MM.1S (cell line): Measurements from ENCODE around the gene TSPEAR.
"Not testable (repeated sequence)": the region's sequence is repeated elsewhere in the genome, so short reads cannot be mapped to it uniquely, and the experiment has no call there.

Experiments used
- DNase-seq: peaks from one replicate; pipeline ENCODE4 v3.0.0-alpha.2; 2015
- H2AFZ ChIP-seq: fragments of 300-600 bp; sonication (generic); 2 replicates; pipeline ENCODE4 v1.6.0; 2016; ENCODE audit warnings: antibody characterized with exemption, low read length
- H3F3A ChIP-seq: fragments of 300-600 bp; sonication (generic); 2 replicates; pipeline ENCODE4 v1.6.1; 2016; ENCODE audit warnings: mild to moderate bottlenecking, antibody characterized with exemption, low read length, moderate library complexity, mixed read lengths; ENCODE audit not compliant: insufficient read depth
- H3K27ac ChIP-seq: fragments of 300-600 bp; sonication (generic); 2 replicates; pipeline ENCODE4 v1.5.1; 2016; ENCODE audit warnings: mild to moderate bottlenecking, low read length
- H3K27me3 ChIP-seq: fragments of 300-600 bp; sonication (generic); replicated peaks from 2 replicates; pipeline ENCODE4 v1.6.0; 2016; ENCODE audit warnings: low read length; ENCODE audit not compliant: insufficient read depth
- H3K36me3 ChIP-seq: fragments of 300-600 bp; sonication (generic); replicated peaks from 2 replicates; pipeline ENCODE4 v1.6.1; 2016; ENCODE audit warnings: mild to moderate bottlenecking, low read length, mixed read lengths; ENCODE audit not compliant: insufficient read depth
- H3K4me1 ChIP-seq: fragments of 300-600 bp; sonication (generic); 2 replicates; pipeline ENCODE4 v1.6.1; 2016; ENCODE audit warnings: low read length, mixed read lengths
- H3K4me2 ChIP-seq: fragments of 300-600 bp; sonication (generic); 2 replicates; pipeline ENCODE4 v1.6.0; 2016; ENCODE audit warnings: low read depth, low read length
- H3K4me3 ChIP-seq: fragments of 300-600 bp; sonication (generic); 2 replicates; pipeline ENCODE4 v1.5.1; 2016; ENCODE audit warnings: low read length, mixed read lengths
- H3K79me2 ChIP-seq: fragments of 300-600 bp; sonication (generic); 2 replicates; pipeline ENCODE4 v1.6.1; 2016; ENCODE audit warnings: mixed run types, low read length, mixed read lengths
- H3K9ac ChIP-seq: fragments of 300-600 bp; sonication (generic); 2 replicates; pipeline ENCODE4 v1.6.1; 2016; ENCODE audit warnings: low read length, mixed read lengths
- H3K9me2 ChIP-seq: fragments of 300-600 bp; sonication (generic); replicated peaks from 2 replicates; pipeline ENCODE4 v1.6.1; 2016; ENCODE audit warnings: mild to moderate bottlenecking, low read length, mixed read lengths; ENCODE audit not compliant: insufficient read depth
- H3K9me3 ChIP-seq: fragments of 300-600 bp; sonication (generic); replicated peaks from 2 replicates; pipeline ENCODE4 v1.6.1; 2016; ENCODE audit warnings: mild to moderate bottlenecking, low read length, mixed read lengths; ENCODE audit not compliant: insufficient read depth
- H4K20me1 ChIP-seq: fragments of 300-600 bp; sonication (generic); 2 replicates; pipeline ENCODE4 v1.6.1; 2016; ENCODE audit warnings: mild to moderate bottlenecking, low read length, moderate library complexity, mixed read lengths; ENCODE audit not compliant: insufficient read depth
- CTCF ChIP-seq: fragments of 300-600 bp; sonication (generic); IDR thresholded peaks from 2 replicates; pipeline ENCODE4 v1.5.1; 2016; ENCODE audit warnings: antibody characterized with exemption, low read length, mixed read lengths
- EZH2 ChIP-seq: fragments of 300-600 bp; sonication (generic); optimal IDR thresholded peaks from 2 replicates; pipeline ENCODE3; 2017; ENCODE audit warnings: low read depth, mild to moderate bottlenecking, antibody characterized with exemption, low read length, mixed read lengths
- EZH2phosphoT487 ChIP-seq: fragments of 300-600 bp; sonication (generic); IDR thresholded peaks from 2 replicates; pipeline ENCODE4 v1.6.1; 2018; ENCODE audit warnings: antibody characterized with exemption, low read length

The TSPEAR gene

DNA sequence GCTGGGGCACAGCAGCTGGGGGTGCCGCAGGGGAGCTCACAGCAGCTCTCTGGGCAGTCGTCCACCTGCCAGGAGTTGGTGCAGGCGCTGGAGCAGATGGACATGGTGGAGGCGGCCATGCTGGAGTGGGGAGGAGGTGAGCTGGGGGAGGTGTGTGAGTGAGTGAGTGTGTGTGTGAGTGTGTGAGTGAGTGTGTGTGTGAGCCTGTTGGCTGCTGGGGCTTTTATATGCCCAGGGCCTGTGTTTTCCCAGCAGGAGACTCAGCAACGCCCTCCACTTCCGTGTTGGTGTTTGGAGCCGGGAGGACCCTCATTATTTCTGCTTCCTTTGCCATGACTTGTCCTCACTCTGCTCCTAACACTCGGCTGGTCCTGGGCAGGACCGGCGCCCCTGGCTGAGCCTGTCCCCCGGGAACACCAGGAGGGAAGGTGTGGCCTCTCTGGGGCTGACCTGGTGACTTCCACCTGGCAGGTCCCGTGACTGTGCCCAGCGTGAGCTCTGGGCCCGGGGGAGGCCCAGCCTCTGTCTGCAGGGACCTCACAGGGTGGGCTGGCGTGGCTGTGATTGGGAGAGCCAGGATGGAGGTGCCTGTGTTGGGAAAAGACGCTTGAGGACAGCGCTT lies 159.9 kb downstream of the TSPEAR start, which contains the start of gene KRTAP10-2:
TSS of gene KRTAP10-2 (minus strand) at position 166 of the 622 bp plus-strand sequence. CDS start at position 119, 47 bp downstream.
- Histone ChIP-seq H3K9me2 (no peaks in the 10 kb centered on the region), H3K4me2 (no peak within 1 kb of the TSS), H4K20me1 (no peaks in the 10 kb centered on the region), H3K27ac (no peak within 1 kb of the TSS), H3K36me3 (no peaks in the 10 kb centered on the region), H3K4me1 (no peaks in the 10 kb centered on the region), H3F3A (no peaks in the 10 kb centered on the region), H3K9ac (no peak within 1 kb of the TSS), H3K4me3 (no peak within 1 kb of the TSS), H3K9me3 (no peaks in the 10 kb centered on the region), H2AFZ (no peak within 1 kb of the TSS), H3K27me3 (peaks cover 98% of the 10 kb centered on the region), H3K79me2 (no peaks in the 10 kb centered on the region)
- TF ChIP-seq CTCF (no peak), EZH2phosphoT487 (no peak)
- no peak for DNase-seq

DNA sequence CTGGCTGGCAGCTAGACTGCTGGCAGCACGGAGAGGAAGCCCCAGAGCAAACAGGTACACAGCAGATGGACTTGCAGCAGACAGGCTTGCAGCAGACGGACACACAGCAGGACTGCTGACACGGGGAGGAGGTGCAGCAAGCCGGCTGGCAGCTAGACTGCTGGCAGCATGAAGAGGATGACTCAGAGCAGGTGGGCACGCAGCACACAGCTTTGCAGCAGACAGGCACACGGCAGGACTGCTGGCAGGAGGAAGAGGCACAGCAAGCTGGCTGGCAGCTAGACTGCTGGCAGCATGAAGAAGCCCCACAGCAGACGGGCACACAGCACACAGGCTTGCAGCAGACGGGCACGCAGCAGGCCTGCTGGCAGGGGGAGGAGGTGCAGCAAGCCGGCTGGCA lies 160.6 kb downstream of the TSPEAR start:
- H3K4me3 ChIP-seq, result no peak overlapping the region
- DNase-seq, result no peak
- no peak overlapping the region for H3K27ac ChIP-seq
- H3K9me2 ChIP-seq, result no peaks in the 10 kb centered on the region
- TF ChIP-seq CTCF (no peak), EZH2phosphoT487 (no peak), EZH2 (no peak)
- H3K79me2 ChIP-seq, result no peaks in the 10 kb centered on the region
- no peaks in the 10 kb centered on the region for H4K20me1 ChIP-seq
- H3K9me3 ChIP-seq, result no peaks in the 10 kb centered on the region
- no peak overlapping the region for H2AFZ ChIP-seq
- H3K27me3 ChIP-seq, result peaks cover 98% of the 10 kb centered on the region
- no peaks in the 10 kb centered on the region for H3K4me1 ChIP-seq
- H3K9ac ChIP-seq, result no peak overlapping the region
- H3F3A ChIP-seq, result no peaks in the 10 kb centered on the region
- no peak overlapping the region for H3K4me2 ChIP-seq
- H3K36me3 ChIP-seq, result no peaks in the 10 kb centered on the region

DNA sequence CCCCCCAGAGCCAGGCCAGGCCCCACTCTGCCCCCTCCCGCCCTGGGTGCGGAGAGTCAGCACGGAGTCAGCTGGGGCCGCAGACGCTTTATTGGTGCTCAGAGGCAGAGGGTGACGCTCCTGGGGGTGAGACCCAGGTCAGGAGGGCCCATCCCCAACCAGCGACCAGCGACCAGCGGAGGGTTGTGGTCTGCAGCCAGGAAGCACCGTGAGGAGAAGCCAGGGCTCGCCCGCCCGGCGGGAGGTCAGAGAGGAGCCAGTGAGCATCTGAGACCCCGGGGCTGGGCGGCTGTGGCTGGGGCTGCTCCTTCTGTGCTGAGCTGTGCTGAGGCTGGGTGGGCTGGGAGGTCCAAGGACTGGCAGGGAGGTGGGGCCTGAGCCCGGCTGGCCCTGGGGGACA lies 161.1 kb downstream of the TSPEAR start:
- DNase-seq, H3K4me1 ChIP-seq: not testable (repeated sequence)

DNA sequence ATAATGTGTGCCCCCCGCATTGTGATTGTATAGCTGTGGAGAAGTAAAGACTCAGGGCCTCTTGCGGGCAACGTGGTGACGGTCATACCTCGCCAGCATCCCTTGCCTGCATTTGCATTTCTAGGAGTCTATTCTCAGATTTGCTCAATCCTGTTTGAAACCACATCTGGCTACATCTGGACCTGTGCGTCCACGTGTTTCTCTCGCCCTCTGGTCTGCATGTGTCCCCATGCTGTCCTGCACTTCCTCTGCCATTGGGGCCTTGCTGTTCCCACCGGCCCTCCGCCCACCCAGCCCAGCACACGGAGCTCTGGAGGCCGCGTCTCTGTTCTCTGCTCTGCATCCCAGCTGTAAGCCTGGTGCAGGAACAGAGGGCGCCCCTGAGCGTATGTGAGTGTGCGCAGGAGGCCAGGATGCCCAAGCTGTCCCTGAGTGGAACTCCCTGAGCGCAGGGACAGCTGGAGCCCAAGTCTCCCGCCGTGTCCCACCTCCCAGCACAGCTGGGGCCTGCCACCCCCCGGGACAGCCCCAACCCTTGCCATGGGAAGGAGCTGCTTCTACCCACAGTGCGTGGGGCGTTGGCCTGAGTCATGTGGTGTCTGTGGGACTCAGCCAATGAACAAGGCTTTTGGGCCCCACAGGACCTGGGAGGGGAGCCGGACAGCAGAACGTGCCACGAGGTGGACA lies 161.7 kb downstream of the TSPEAR start:
- H3K27ac ChIP-seq, result no peak overlapping the region
- TF ChIP-seq EZH2phosphoT487, result no peak
- TF ChIP-seq CTCF, result no peak
- TF ChIP-seq EZH2, result no peak
- peaks cover 95% of the 10 kb centered on the region for H3K27me3 ChIP-seq
- no peak overlapping the region for H3K4me3 ChIP-seq
- no peak overlapping the region for H2AFZ ChIP-seq
- H3F3A ChIP-seq, result no peaks in the 10 kb centered on the region
- DNase-seq, result no peak
- H3K79me2 ChIP-seq, result no peaks in the 10 kb centered on the region
- no peaks in the 10 kb centered on the region for H4K20me1 ChIP-seq
- H3K9me2 ChIP-seq, result no peaks in the 10 kb centered on the region
- no peaks in the 10 kb centered on the region for H3K4me1 ChIP-seq
- no peak overlapping the region for H3K9ac ChIP-seq
- H3K4me2 ChIP-seq, result no peak overlapping the region
- H3K36me3 ChIP-seq, result no peaks in the 10 kb centered on the region
- no peaks in the 10 kb centered on the region for H3K9me3 ChIP-seq

More for the DNA sequence above, 161.1 kb downstream of the TSPEAR start:
- H3K4me2 ChIP-seq, H3K9ac ChIP-seq, H3K9me3 ChIP-seq, H3K4me3 ChIP-seq, H3K27ac ChIP-seq, H3K36me3 ChIP-seq, H3K9me2 ChIP-seq, H3K79me2 ChIP-seq, H2AFZ ChIP-seq, H3F3A ChIP-seq, H4K20me1 ChIP-seq: not testable (repeated sequence)
- H3K27me3 ChIP-seq, result peaks cover 98% of the 10 kb centered on the region
